Activated gamma-delta T cell (primary cell): ENCODE data around the gene MIDN.
A peak's percentile ranks its signal among the peaks of the same experiment; 100 is the strongest.

Experiments
- DNase-seq: peaks from one replicate; lab custom pipeline; 2025; lab: John Stamatoyannopoulos, UW

Gene MIDN

DNA sequence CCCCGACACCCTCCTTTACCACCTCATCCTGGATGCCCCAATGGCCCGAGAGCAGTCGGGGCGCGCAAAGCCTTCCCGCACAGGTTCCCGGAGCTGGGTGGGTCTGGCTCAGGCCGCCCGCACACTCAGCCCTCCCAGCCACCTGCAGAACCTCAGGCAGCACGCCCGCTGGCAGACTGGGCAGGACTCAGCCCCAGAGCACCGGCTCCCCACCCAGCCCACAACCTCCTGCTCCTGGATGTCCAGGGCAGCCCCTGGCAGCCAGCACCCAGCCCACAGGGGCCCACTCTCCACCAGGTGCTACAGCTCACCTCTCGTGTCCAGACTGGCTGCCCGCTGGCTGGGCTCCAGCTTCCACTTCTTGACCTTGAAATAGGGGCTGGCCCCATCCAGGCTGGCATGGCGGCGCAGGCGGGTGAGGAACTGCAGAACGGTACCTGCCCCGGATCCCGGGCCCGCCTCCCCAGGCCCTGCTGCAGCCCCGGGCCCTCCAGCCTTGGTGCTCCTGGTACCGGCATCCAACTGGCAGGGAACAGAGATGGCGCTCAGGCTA lies 15.2 kb upstream of the MIDN start:
- DNase-seq, result no peak

GRCh38 chr19:1234051-1234954 lies 14.1 kb upstream of the MIDN start:
- DNase-seq, result no peak

DNA sequence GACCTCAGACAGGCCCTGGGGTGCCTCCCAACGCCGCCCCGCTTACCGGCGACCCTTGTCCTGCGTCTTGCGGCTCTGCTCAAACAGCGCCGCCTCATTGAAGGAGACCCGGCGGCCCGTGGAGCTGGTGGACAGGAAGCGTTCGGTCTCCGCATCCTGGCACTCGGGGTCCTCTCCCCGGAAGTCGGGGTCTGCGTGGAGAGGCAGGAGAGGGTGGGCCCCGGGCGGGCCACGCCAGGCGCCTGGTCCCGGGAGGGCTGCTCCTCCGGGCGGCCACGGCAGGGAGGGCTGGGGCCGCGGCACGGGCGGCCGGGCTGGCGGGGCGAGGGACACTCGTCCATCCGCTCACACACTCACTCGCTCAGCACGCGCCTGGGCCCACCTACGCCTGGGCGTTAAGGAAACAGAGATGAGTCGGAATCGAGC lies 13.4 kb upstream of the MIDN start:
- DNase-seq, result no peak

DNA sequence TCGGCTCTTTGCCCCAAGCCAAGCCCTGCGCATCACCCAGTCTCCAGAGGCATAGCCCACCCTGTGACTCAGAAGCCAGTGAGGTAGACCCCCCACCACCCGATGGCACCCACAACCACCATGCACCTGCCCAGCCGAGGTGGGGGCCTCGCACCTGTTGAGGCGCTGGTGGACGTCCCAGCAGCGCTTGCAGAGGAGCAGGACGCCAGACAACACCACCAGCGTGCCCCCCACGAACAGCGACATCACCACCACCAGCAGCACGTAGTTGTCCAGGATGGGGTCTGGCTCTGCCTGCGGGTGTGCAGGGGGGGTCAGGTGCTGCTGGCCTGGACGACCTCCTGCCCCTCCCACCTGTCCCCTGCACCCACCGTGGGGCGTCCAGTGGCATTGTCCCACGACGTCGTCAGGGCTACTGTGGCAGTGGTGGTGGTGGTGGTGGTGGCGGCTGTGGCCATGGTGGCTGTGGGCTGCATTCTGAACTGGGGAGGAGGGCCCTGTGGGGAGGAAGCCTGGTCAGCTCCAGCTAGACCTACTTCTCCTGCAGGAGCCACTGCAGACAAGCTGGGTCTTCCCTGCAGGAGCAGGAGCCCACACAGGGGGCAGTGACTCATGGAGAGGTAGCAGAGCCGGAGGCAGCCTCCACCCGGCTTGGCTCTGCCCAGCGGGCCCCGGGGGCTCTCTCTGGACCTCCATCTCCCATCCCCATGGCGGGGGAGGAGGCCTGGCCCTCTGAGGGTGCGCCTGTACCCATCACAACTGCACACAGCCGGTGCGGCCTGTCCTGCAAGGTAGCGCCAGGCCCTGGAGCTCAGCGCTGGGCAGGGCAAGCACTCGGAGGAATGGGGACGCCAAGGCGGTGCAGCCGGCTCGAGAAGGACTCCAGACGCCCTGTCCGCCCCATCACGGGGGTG lies 12.5 kb upstream of the MIDN start:
- no peak for DNase-seq

GRCh38 chr19:1236576-1236975 lies 11.8 kb upstream of the MIDN start:
- no peak for DNase-seq

DNA sequence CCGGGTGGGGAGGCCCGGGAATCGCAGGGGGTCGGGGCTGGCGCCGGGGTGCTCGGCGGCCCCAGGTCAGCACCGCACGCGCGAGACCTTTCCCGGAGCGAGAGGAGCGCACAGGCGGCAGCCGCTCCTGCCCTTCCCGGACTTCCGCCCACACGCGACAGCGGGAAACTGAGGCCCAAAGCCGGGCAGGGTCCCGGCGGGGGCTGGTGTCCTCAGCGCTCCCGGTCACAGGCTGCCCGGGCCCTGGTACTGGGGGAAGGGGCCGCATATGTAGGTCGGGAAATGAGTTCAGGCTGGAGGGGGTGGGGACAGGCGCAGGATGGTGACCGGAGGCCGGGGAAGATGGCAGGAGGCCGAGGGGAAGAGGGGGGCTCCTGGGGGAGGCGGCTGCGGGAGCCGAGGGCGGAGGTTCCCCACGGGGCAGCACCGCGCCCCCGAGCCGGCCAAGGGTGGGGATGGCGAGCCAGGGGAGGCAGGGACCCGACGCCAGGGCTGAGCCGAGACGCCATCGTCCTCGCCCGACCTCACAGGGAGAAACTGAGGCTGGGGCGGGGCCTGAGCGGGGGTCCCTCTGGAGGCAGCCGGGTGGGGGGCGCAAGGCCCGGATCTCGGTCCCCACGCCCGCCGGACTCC lies 11.2 kb upstream of the MIDN start:
- no peak for DNase-seq

DNA sequence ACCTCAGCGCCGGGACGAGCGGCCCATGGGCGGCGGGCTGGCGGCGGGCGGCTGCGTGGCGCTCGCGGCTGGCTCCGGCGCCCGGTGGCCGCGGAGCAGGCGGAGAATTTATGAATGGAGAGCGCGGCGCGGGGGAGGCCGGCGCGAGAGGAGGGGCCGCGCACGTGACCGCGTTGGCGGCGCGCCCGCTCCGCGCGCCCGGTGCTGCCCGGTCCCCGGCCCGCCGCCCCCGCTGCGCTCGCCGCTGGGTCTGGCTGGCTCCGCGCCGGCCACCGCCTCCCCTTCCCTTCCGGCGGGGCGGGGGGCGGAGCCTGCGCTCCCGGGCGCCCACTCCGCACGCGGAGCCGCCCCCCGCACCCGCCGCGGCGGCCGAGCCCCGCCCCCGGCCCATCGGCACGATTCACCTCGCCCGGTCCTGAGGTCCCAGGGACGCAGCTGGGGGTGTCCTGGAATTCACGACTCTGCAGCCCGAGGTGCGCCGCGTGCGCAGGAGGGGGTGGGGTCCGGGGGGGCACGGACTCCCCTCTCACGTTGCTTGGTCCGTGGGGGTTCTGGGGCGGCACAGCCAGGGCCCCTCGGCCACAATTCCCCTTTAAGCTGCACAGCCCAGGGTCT lies 10.5 kb upstream of the MIDN start, which contains the start of gene CBARP:
Gene CBARP (minus strand): TSS at position 252 of the 615 bp plus-strand sequence. CDS start 1,905 bp downstream, outside the sequence.
- no peak for DNase-seq

DNA sequence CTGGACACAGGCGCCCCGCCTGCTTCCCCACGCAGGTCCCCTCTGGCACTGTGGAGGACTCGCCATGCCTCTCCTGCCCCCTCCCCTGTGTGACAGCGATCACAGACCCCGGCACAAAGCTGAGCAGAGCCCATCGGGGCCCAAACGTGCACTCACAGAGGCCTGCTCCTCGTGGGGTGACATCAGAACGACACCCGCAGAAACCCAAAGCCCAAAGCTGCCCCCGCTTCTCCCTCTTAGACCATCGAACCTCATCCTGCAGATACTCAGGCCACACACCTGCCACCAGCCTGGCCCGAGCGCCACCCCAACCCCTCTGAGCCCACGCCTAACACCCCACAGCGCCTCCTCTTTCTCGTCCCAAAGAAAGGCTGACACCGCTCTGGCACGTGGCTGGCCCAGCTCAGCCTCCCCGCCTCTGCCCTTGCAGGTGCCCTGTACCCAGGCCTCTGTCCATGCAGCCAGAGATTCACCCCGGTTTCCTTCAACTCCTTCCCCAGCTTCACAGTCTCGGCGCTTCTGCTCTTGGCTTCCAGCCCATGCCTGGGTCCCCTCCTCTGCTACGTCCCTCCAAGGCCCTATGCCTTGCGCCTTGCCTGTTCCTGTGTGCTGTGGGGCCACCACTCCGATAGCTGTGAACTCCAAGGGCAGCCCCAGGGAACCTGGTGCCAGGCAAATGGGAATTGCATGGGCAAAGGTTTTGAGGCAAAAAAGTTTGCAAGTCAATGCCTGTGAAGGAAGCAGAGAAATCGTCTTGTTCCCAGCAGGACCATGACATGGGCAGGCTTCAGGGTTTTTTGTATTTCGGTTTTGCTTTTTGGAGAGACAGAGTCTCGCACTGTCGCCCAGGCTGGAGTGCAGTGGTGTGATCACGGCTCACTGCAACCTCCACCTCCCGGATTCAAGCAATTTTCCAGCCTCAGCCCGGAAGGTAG lies 9.7 kb upstream of the MIDN start:
- no peak for DNase-seq

- no peak for DNase-seq
Observed at GRCh38 chr19:1239420-1239795, 9.0 kb upstream of the MIDN start.

DNA sequence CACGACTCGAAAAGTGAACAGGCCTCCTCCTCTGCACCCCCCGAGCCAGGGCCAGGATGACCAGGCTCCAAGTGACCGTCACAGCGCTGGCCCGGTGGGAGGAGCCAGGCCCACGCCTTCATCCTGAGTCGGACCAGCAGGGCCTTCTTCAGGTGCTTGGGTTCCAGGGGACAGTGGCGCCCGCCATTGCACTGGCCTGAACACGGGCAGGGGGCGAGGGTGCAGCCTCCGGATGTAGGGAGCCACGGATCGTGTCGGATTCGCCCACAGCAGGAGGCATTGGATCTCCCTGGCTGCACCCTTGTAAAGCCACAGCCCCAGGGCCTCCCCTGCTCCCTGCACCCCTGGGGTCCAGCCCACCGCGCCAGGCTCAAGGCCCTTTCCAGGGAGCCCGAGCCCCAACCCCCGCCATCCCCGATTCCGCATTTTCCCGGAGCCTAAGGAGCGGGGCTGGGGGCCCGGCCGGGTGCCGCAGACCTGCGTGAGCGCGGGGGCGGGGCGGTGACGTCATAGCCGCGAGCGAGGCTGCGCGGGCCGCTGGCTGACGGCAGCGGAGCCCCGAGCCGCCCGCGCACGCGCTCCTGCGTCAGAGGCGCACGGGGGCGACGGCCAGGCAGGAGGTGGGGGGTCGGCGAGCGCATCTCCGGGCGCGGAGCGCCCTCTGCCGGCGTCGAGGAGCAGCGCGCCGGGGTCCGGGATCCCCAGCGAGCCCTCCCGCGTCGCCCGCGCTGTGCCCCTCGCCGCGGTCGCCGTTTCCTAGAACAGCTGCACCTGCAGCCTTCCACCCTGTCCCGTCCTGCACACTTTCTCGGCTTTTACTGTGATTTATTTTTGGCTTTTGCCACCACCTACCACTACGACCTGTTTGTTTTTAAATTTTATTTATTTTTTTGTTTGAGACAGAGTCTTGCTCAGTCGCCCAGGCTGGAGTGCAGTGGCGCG lies 8.3 kb upstream of the MIDN start:
- DNase-seq, result peak; percentile 97

- DNase-seq, result no peak
Observed at GRCh38 chr19:1240925-1241324, 7.5 kb upstream of the MIDN start.

GRCh38 chr19:1241417-1242095 lies 6.8 kb upstream of the MIDN start, which contains the start of gene ATP5F1D:
TSS of gene ATP5F1D (plus strand) at chr19:1241751. CDS start at chr19:1241851, 100 bp downstream.
- DNase-seq, result peak; percentile 81

- peak; percentile 58 for DNase-seq
Observed at GRCh38 chr19:1243768-1244692, 4.4 kb upstream of the MIDN start.

- no peak for DNase-seq
Observed at GRCh38 chr19:1244693-1245451, 3.5 kb upstream of the MIDN start.

DNA sequence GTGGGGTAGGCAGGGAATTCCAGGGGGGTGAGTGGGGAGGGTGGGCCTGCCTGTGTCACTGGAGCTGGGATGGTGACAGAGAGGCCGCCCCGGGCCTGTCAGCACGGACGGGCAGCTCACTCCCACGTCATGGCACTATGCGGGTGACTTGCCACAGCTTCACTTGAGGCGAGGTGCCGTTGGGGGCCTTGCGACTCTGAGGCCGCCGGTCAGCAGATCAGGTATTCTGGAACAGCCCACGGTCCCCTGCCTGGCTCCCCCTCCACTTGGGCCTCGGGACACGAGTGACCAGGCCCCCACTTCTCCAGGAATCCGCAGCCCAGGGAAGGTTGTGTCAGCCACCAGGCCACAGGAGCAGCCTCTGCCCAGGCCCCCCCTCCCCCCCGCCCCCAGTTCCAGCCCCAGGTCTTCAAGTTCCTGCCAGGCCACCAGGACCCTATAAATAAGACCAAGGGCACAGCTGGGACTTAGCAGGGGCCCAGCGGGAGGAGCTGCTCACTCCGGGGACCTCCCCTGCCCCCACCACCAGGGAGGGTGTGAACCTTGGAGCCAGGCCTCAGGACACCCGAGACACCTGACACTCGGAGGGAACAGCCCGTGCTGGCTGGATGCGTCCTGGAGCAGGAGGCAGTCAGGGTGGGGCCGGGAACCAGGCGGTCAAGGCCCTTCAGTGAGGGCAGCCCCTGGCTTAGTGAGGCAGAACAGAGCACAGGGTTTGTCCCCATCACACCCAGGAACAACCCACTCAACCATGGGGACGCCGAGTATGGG lies 2.7 kb upstream of the MIDN start:
- no peak for DNase-seq
